HK-2 (cell line): ENCODE data around the gene RBFOX2.
"Not testable (repeated sequence)": the region's sequence is repeated elsewhere in the genome, so short reads cannot be mapped to it uniquely, and the experiment has no call there.

Source experiments
- DNase-seq: peaks from one replicate; pipeline ENCODE4 v3.0.0-alpha.2; 2018; ENCODE audit not compliant: unreplicated experiment

Gene RBFOX2

GRCh38 chr22:36042240-36042639 lies 13.6 kb upstream of the RBFOX2 start:
- no peak for DNase-seq

GRCh38 chr22:36039125-36039524 lies 10.5 kb upstream of the RBFOX2 start:
- DNase-seq = no peak

- no peak for DNase-seq
These were observed 8.6 kb upstream of the RBFOX2 start for GRCh38 chr22:36037102-36037758.

GRCh38 chr22:36036167-36036624 lies 7.6 kb upstream of the RBFOX2 start:
- no peak for DNase-seq

GRCh38 chr22:36032611-36033010 lies 4.0 kb upstream of the RBFOX2 start:
- no peak for DNase-seq

GRCh38 chr22:36029406-36029755 lies 757 bp upstream of the RBFOX2 start:
- no peak for DNase-seq

- no peak for DNase-seq
These were observed 534 bp downstream of the RBFOX2 start for GRCh38 chr22:36027935-36028645.

- peak; percentile 23 for DNase-seq
These were observed 1.1 kb downstream of the RBFOX2 start for GRCh38 chr22:36027579-36027934.

- peak; percentile 7 for DNase-seq
These were observed 1.9 kb downstream of the RBFOX2 start for GRCh38 chr22:36026741-36027140.

GRCh38 chr22:36022697-36023096 lies 5.9 kb downstream of the RBFOX2 start:
- DNase-seq = no peak

- DNase-seq = no peak
These were observed 6.5 kb downstream of the RBFOX2 start for GRCh38 chr22:36022162-36022561.

- DNase-seq = no peak
These were observed 6.9 kb downstream of the RBFOX2 start for GRCh38 chr22:36021606-36022153.

- DNase-seq = not testable (repeated sequence)
These were observed 7.8 kb downstream of the RBFOX2 start for GRCh38 chr22:36020865-36021264.

GRCh38 chr22:36017651-36018091 lies 11.0 kb downstream of the RBFOX2 start:
- DNase-seq = no peak

- DNase-seq = no peak
These were observed 11.9 kb downstream of the RBFOX2 start for GRCh38 chr22:36016684-36017083.

GRCh38 chr22:36015811-36016529 lies 12.7 kb downstream of the RBFOX2 start:
- no peak for DNase-seq

GRCh38 chr22:36015155-36015810 lies 13.3 kb downstream of the RBFOX2 start:
- no peak for DNase-seq

GRCh38 chr22:36014546-36015074 lies 14.0 kb downstream of the RBFOX2 start:
- no peak for DNase-seq

- no peak for DNase-seq
These were observed 16.3 kb downstream of the RBFOX2 start for GRCh38 chr22:36012332-36012731.

- DNase-seq = no peak
These were observed 17.7 kb downstream of the RBFOX2 start for GRCh38 chr22:36010882-36011281.

- DNase-seq = no peak
These were observed 18.5 kb downstream of the RBFOX2 start for GRCh38 chr22:36010090-36010489.

GRCh38 chr22:36009085-36009484 lies 19.5 kb downstream of the RBFOX2 start:
- DNase-seq = no peak
